ENCODE data around the gene HNRNPF. TPM values are rescaled to one million over a fixed set of nuclear protein-coding genes. Genes with fewer than 3 reads are reported as not detected.
A peak's percentile ranks its signal among the peaks of the same experiment; 100 is the strongest.

Gene HNRNPF
- polyA plus RNA-seq, 1 donor, result 251 TPM

GRCh38 chr10:43391496-43391895, 17.5 kb downstream of the HNRNPF start:
- WGBS (ENCODE audit: insufficient coverage, low lambda C conversion rate), result no CpG with 5 or more reads among the region's 6 CpGs
- H3K4me1 ChIP-seq (ENCODE audit: control insufficient read depth, insufficient read depth, low read length), result peaks cover 17% of the 10 kb centered on the region
- peak; percentile 38 to 56 for DNase-seq

GRCh38 chr10:43390759-43391158, 18.2 kb downstream of the HNRNPF start:
- peaks cover 17% of the 10 kb centered on the region for H3K4me1 ChIP-seq (ENCODE audit: control insufficient read depth, insufficient read depth, low read length)
- no peak overlapping the region for H3K4me3 ChIP-seq (ENCODE audit: low read length)
- no peak overlapping the region for H3K27ac ChIP-seq (ENCODE audit: low read length)
- DNase-seq, result no peak
- no CpG with 5 or more reads among the region's 7 CpGs for WGBS (ENCODE audit: insufficient coverage, low lambda C conversion rate)
- no peaks in the 10 kb centered on the region for H3K9me3 ChIP-seq (ENCODE audit: control insufficient read depth, low read depth, low read length)
- H3K36me3 ChIP-seq (ENCODE audit: control insufficient read depth, insufficient read depth, low read length), result peaks cover 82% of the 10 kb centered on the region
- H3K27me3 ChIP-seq (ENCODE audit: control insufficient read depth, insufficient read depth, low read length), result no peaks in the 10 kb centered on the region

More at GRCh38 chr10:43391496-43391895, 17.5 kb downstream of the HNRNPF start:
- Histone ChIP-seq H3K27ac (ENCODE audit: low read length) (peak overlapping the region; percentile 20), H3K9me3 (ENCODE audit: control insufficient read depth, low read depth, low read length) (no peaks in the 10 kb centered on the region), H3K4me3 (ENCODE audit: low read length) (no peak overlapping the region), H3K27me3 (ENCODE audit: control insufficient read depth, insufficient read depth, low read length) (no peaks in the 10 kb centered on the region), H3K36me3 (ENCODE audit: control insufficient read depth, insufficient read depth, low read length) (peaks cover 79% of the 10 kb centered on the region)

- Histone ChIP-seq H3K36me3 (ENCODE audit: control insufficient read depth, insufficient read depth, low read length) (peaks cover 85% of the 10 kb centered on the region), H3K27ac (ENCODE audit: low read length) (no peak overlapping the region), H3K9me3 (ENCODE audit: control insufficient read depth, low read depth, low read length) (no peaks in the 10 kb centered on the region), H3K27me3 (ENCODE audit: control insufficient read depth, insufficient read depth, low read length) (no peaks in the 10 kb centered on the region), H3K4me1 (ENCODE audit: control insufficient read depth, insufficient read depth, low read length) (peaks cover 17% of the 10 kb centered on the region), H3K4me3 (ENCODE audit: low read length) (no peak overlapping the region)
- 90% methylated on average over 2 of the region's 5 CpGs for WGBS (ENCODE audit: insufficient coverage, low lambda C conversion rate)
- DNase-seq, result no peak
These were observed 18.7 kb downstream of the HNRNPF start for GRCh38 chr10:43390333-43390732.

- Histone ChIP-seq H3K27ac (ENCODE audit: low read length) (no peak overlapping the region), H3K9me3 (ENCODE audit: control insufficient read depth, low read depth, low read length) (no peaks in the 10 kb centered on the region), H3K4me1 (ENCODE audit: control insufficient read depth, insufficient read depth, low read length) (peaks cover 15% of the 10 kb centered on the region), H3K36me3 (ENCODE audit: control insufficient read depth, insufficient read depth, low read length) (peaks cover 85% of the 10 kb centered on the region), H3K4me3 (ENCODE audit: low read length) (no peak overlapping the region), H3K27me3 (ENCODE audit: control insufficient read depth, insufficient read depth, low read length) (no peaks in the 10 kb centered on the region)
- WGBS (ENCODE audit: insufficient coverage, low lambda C conversion rate), result no CpG with 5 or more reads among the region's 3 CpGs
- no peak for DNase-seq
These were observed 19.1 kb downstream of the HNRNPF start for GRCh38 chr10:43389867-43390266.

- Histone ChIP-seq H3K9me3 (ENCODE audit: control insufficient read depth, low read depth, low read length) (no peaks in the 10 kb centered on the region), H3K4me3 (ENCODE audit: low read length) (no peak overlapping the region), H3K27me3 (ENCODE audit: control insufficient read depth, insufficient read depth, low read length) (no peaks in the 10 kb centered on the region), H3K36me3 (ENCODE audit: control insufficient read depth, insufficient read depth, low read length) (peaks cover 70% of the 10 kb centered on the region), H3K27ac (ENCODE audit: low read length) (no peak overlapping the region), H3K4me1 (ENCODE audit: control insufficient read depth, insufficient read depth, low read length) (peaks cover 4% of the 10 kb centered on the region)
- no peak for DNase-seq
- no CpG with 5 or more reads among the region's 5 CpGs for WGBS (ENCODE audit: insufficient coverage, low lambda C conversion rate)
These were observed 21.3 kb downstream of the HNRNPF start for GRCh38 chr10:43387678-43388032.

GRCh38 chr10:43386981-43387677, 21.9 kb downstream of the HNRNPF start:
- H3K36me3 ChIP-seq (ENCODE audit: control insufficient read depth, insufficient read depth, low read length), result peaks cover 65% of the 10 kb centered on the region

GRCh38 chr10:43386549-43386948, 22.4 kb downstream of the HNRNPF start:
- peaks cover 3% of the 10 kb centered on the region for H3K4me1 ChIP-seq (ENCODE audit: control insufficient read depth, insufficient read depth, low read length)
- no peaks in the 10 kb centered on the region for H3K9me3 ChIP-seq (ENCODE audit: control insufficient read depth, low read depth, low read length)
- no CpG with 5 or more reads among the region's 4 CpGs for WGBS (ENCODE audit: insufficient coverage, low lambda C conversion rate)
- H3K36me3 ChIP-seq (ENCODE audit: control insufficient read depth, insufficient read depth, low read length), result peaks cover 59% of the 10 kb centered on the region
- no peaks in the 10 kb centered on the region for H3K27me3 ChIP-seq (ENCODE audit: control insufficient read depth, insufficient read depth, low read length)
- H3K4me3 ChIP-seq (ENCODE audit: low read length), result no peak overlapping the region
- no peak for DNase-seq
- H3K27ac ChIP-seq (ENCODE audit: low read length), result no peak overlapping the region

More at GRCh38 chr10:43386981-43387677, 21.9 kb downstream of the HNRNPF start:
- peaks cover 3% of the 10 kb centered on the region for H3K4me1 ChIP-seq (ENCODE audit: control insufficient read depth, insufficient read depth, low read length)
- no peaks in the 10 kb centered on the region for H3K9me3 ChIP-seq (ENCODE audit: control insufficient read depth, low read depth, low read length)
- WGBS (ENCODE audit: insufficient coverage, low lambda C conversion rate), result no CpG with 5 or more reads among the region's 29 CpGs
- no peak for DNase-seq
- H3K27ac ChIP-seq (ENCODE audit: low read length), result no peak overlapping the region
- H3K27me3 ChIP-seq (ENCODE audit: control insufficient read depth, insufficient read depth, low read length), result no peaks in the 10 kb centered on the region
- no peak overlapping the region for H3K4me3 ChIP-seq (ENCODE audit: low read length)

GRCh38 chr10:43385412-43386004, 23.5 kb downstream of the HNRNPF start:
- no peaks in the 10 kb centered on the region for H3K4me1 ChIP-seq (ENCODE audit: control insufficient read depth, insufficient read depth, low read length)
- peaks cover 49% of the 10 kb centered on the region for H3K36me3 ChIP-seq (ENCODE audit: control insufficient read depth, insufficient read depth, low read length)
- WGBS (ENCODE audit: insufficient coverage, low lambda C conversion rate), result 93% methylated on average over 4 of the region's 5 CpGs
- H3K9me3 ChIP-seq (ENCODE audit: control insufficient read depth, low read depth, low read length), result no peaks in the 10 kb centered on the region
- no peak for DNase-seq
- H3K4me3 ChIP-seq (ENCODE audit: low read length), result no peak overlapping the region
- H3K27ac ChIP-seq (ENCODE audit: low read length), result no peak overlapping the region
- H3K27me3 ChIP-seq (ENCODE audit: control insufficient read depth, insufficient read depth, low read length), result no peaks in the 10 kb centered on the region

- Histone ChIP-seq H3K9me3 (ENCODE audit: control insufficient read depth, low read depth, low read length) (no peaks in the 10 kb centered on the region), H3K36me3 (ENCODE audit: control insufficient read depth, insufficient read depth, low read length) (peaks cover 40% of the 10 kb centered on the region), H3K27ac (ENCODE audit: low read length) (no peak overlapping the region), H3K4me1 (ENCODE audit: control insufficient read depth, insufficient read depth, low read length) (no peaks in the 10 kb centered on the region), H3K4me3 (ENCODE audit: low read length) (no peak overlapping the region), H3K27me3 (ENCODE audit: control insufficient read depth, insufficient read depth, low read length) (no peaks in the 10 kb centered on the region)
- DNase-seq, result no peak
- 80% methylated on average over 1 of the region's 10 CpGs for WGBS (ENCODE audit: insufficient coverage, low lambda C conversion rate)
These were observed 24.4 kb downstream of the HNRNPF start for GRCh38 chr10:43384252-43385221.

GRCh38 chr10:43383204-43383971, 25.6 kb downstream of the HNRNPF start:
- no peak overlapping the region for H3K27ac ChIP-seq (ENCODE audit: low read length)
- no peak for DNase-seq
- WGBS (ENCODE audit: insufficient coverage, low lambda C conversion rate), result 25% methylated on average over 1 of the region's 14 CpGs
- H3K4me1 ChIP-seq (ENCODE audit: control insufficient read depth, insufficient read depth, low read length), result no peaks in the 10 kb centered on the region
- H3K9me3 ChIP-seq (ENCODE audit: control insufficient read depth, low read depth, low read length), result no peaks in the 10 kb centered on the region
- peaks cover 30% of the 10 kb centered on the region for H3K36me3 ChIP-seq (ENCODE audit: control insufficient read depth, insufficient read depth, low read length)
- H3K4me3 ChIP-seq (ENCODE audit: low read length), result no peak overlapping the region
- H3K27me3 ChIP-seq (ENCODE audit: control insufficient read depth, insufficient read depth, low read length), result no peaks in the 10 kb centered on the region

Measured in large intestine (tissue), 3 donors.